HL-60 (cell line): ENCODE results near the gene TIMM50.

Experiments used
- DNase-seq, 2 experiments: peaks; one replicate each; pipeline ENCODE4 v3.0.0-alpha.2; 2010 to 2020; ENCODE audit warnings: low read depth in 1 of 2, low spot score in 1 of 2
- H3K27ac ChIP-seq: fragments of 250-450 bp; sonication (Bioruptor Pico); replicated peaks from 2 replicates; pipeline ENCODE4 v1.5.1; 2020; ENCODE audit warnings: mild to moderate bottlenecking, moderate library complexity
- H3K27me3 ChIP-seq: fragments of 250-450 bp; sonication (Bioruptor Pico); 2 replicates; pipeline ENCODE4 v1.5.1; 2021; ENCODE audit warnings: mild to moderate bottlenecking, moderate library complexity; ENCODE audit not compliant: insufficient read depth, poor library complexity, severe bottlenecking
- H3K4me3 ChIP-seq: replicated peaks from 2 replicates; pipeline ENCODE4 v1.5.1; 2011; ENCODE audit warnings: mild to moderate bottlenecking, control low read depth, low read length; ENCODE audit not compliant: insufficient read depth
- CTCF ChIP-seq: IDR thresholded peaks from one replicate; pipeline ENCODE4 v1.5.1; 2011; ENCODE audit warnings: low read length, control low read depth, inconsistent platforms; ENCODE audit not compliant: insufficient read depth
- GABPA ChIP-seq: IDR thresholded peaks from 2 replicates; pipeline ENCODE4 v1.6.1; 2012; ENCODE audit warnings: low read depth
- POLR2AphosphoS5 ChIP-seq: IDR thresholded peaks from 2 replicates; pipeline ENCODE4 v1.6.1; 2012; ENCODE audit warnings: low read depth
- REST ChIP-seq: IDR thresholded peaks from 2 replicates; pipeline ENCODE4 v1.6.1; 2012; ENCODE audit warnings: low read depth; ENCODE audit not compliant: insufficient replicate concordance
- SPI1 ChIP-seq: IDR thresholded peaks from 2 replicates; pipeline ENCODE4 v1.6.1; 2012; ENCODE audit warnings: low read depth, mild to moderate bottlenecking, borderline replicate concordance

Gene TIMM50

GRCh38 chr19:39506944-39507714 lies 26.5 kb downstream of the TIMM50 start:
- no peak for TF ChIP-seq REST
- no peak for TF ChIP-seq GABPA
- TF ChIP-seq SPI1 = no peak

GRCh38 chr19:39507715-39508364 lies 27.2 kb downstream of the TIMM50 start:
- no peak overlapping the region for H3K27ac ChIP-seq
- H3K4me3 ChIP-seq = no peak overlapping the region; the same call in 1 of the 2 replicates
- DNase-seq = no peak
- no peak for TF ChIP-seq SPI1
- TF ChIP-seq REST = no peak
- no peak for TF ChIP-seq POLR2AphosphoS5
- no peak for TF ChIP-seq CTCF
- TF ChIP-seq GABPA = no peak
- peaks cover 18% of the 10 kb centered on the region for H3K27me3 ChIP-seq

More at GRCh38 chr19:39506944-39507714, 26.5 kb downstream of the TIMM50 start:
- H3K27ac ChIP-seq = no peak overlapping the region
- DNase-seq = peak; percentile 28 to 57
- peak overlapping the region; percentile 45 for H3K4me3 ChIP-seq
- H3K27me3 ChIP-seq = peaks cover 18% of the 10 kb centered on the region

- DNase-seq = no peak
- Histone ChIP-seq H3K4me3 (no peak overlapping the region), H3K27ac (no peak overlapping the region), H3K27me3 (peaks cover 22% of the 10 kb centered on the region)
- no peak for TF ChIP-seq SPI1
Measured at GRCh38 chr19:39508629-39509028, 28.0 kb downstream of the TIMM50 start.

GRCh38 chr19:39509233-39509632 lies 28.6 kb downstream of the TIMM50 start:
- TF ChIP-seq REST (no peak), SPI1 (no peak), POLR2AphosphoS5 (no peak), GABPA (no peak), CTCF (no peak)
- peaks cover 28% of the 10 kb centered on the region for H3K27me3 ChIP-seq
- H3K27ac ChIP-seq = no peak overlapping the region
- DNase-seq = no peak
- no peak overlapping the region for H3K4me3 ChIP-seq
